Brain microvascular endothelial cell (primary cell): ENCODE measurements around the gene IL7R.

Experiments used
- DNase-seq: peaks from one replicate; pipeline ENCODE4 v3.0.0-alpha.2; 2020
- H3K27ac ChIP-seq: fragments of 250-450 bp; sonication (Bioruptor Pico); 2 replicates; pipeline ENCODE4 v1.5.1; 2020; ENCODE audit warnings: mild to moderate bottlenecking, moderate library complexity
- H3K27me3 ChIP-seq: fragments of 250-450 bp; sonication (Bioruptor Pico); replicated peaks from 2 replicates; pipeline ENCODE4 v1.5.1; 2020; ENCODE audit warnings: mild to moderate bottlenecking
- H3K36me3 ChIP-seq: fragments of 250-450 bp; sonication (Bioruptor Pico); replicated peaks from 2 replicates; pipeline ENCODE4 v1.5.1; 2020; ENCODE audit warnings: mild to moderate bottlenecking
- H3K4me3 ChIP-seq: 2 replicates; pipeline ENCODE4 v1.5.1; 2011; ENCODE audit warnings: low read depth, mild to moderate bottlenecking, control low read depth, low read length, moderate library complexity
- CTCF ChIP-seq: IDR thresholded peaks from 2 replicates; pipeline ENCODE4 v1.5.1; 2011; ENCODE audit warnings: low read depth, mild to moderate bottlenecking, moderate library complexity, low read length, control low read depth, inconsistent platforms; ENCODE audit errors: missing control alignments
- in situ Hi-C: cut with HindIII; loops from 2 replicates; pipeline ENCODE4 v1.10.0; 2017; ENCODE audit warnings: low sequenced_read_pairs, low pct_ligation_motif_present

The IL7R gene

GRCh38 chr5:35856765-35857351, at the start of gene IL7R:
Gene IL7R (plus strand): TSS chr5:35856891. CDS start chr5:35856978, 87 bp downstream.
- Histone ChIP-seq H3K4me3 (no peak within 1 kb of the TSS), H3K27me3 (no peaks in the 10 kb centered on the region), H3K27ac (peak within 1 kb of the TSS; percentile 7), H3K36me3 (no peaks in the 10 kb centered on the region)
- DNase-seq: peak; percentile 26
- in situ Hi-C loops: no loop called here
- no peak for TF ChIP-seq CTCF

- H3K36me3 ChIP-seq: no peaks in the 10 kb centered on the region
- H3K27ac ChIP-seq: no peak overlapping the region
- no peak overlapping the region for H3K4me3 ChIP-seq
- DNase-seq: no peak
- H3K27me3 ChIP-seq: no peaks in the 10 kb centered on the region
- TF ChIP-seq CTCF: no peak
- in situ Hi-C loops: no loop called here
Observed at GRCh38 chr5:35810601-35811000, 46.1 kb upstream of the IL7R start.

- no peaks in the 10 kb centered on the region for H3K27me3 ChIP-seq
- no peak overlapping the region for H3K4me3 ChIP-seq
- no peak for TF ChIP-seq CTCF
- in situ Hi-C loops: no loop called here
- no peak for DNase-seq
- H3K36me3 ChIP-seq: no peaks in the 10 kb centered on the region
- no peak overlapping the region for H3K27ac ChIP-seq
Observed at GRCh38 chr5:35811108-35811741, 45.5 kb upstream of the IL7R start.

GRCh38 chr5:35813521-35813920, 43.2 kb upstream of the IL7R start:
- H3K27me3 ChIP-seq: no peaks in the 10 kb centered on the region

GRCh38 chr5:35815089-35815936, 41.4 kb upstream of the IL7R start:
- Histone ChIP-seq H3K36me3 (no peaks in the 10 kb centered on the region), H3K4me3 (no peak overlapping the region), H3K27me3 (no peaks in the 10 kb centered on the region), H3K27ac (no peak overlapping the region)
- peak; percentile 51 for TF ChIP-seq CTCF
- peak; percentile 34 for DNase-seq
- in situ Hi-C loops: no loop called here

More at GRCh38 chr5:35813521-35813920, 43.2 kb upstream of the IL7R start:
- Histone ChIP-seq H3K27ac (no peak overlapping the region), H3K36me3 (no peaks in the 10 kb centered on the region), H3K4me3 (no peak overlapping the region)
- DNase-seq: no peak
- in situ Hi-C loops: no loop called here
- TF ChIP-seq CTCF: no peak
